ENCODE data around the gene CDRT4.
"Not testable (repeated sequence)": the region's sequence is repeated elsewhere in the genome, so short reads cannot be mapped to it uniquely, and the experiment has no call there.

Gene CDRT4

DNA sequence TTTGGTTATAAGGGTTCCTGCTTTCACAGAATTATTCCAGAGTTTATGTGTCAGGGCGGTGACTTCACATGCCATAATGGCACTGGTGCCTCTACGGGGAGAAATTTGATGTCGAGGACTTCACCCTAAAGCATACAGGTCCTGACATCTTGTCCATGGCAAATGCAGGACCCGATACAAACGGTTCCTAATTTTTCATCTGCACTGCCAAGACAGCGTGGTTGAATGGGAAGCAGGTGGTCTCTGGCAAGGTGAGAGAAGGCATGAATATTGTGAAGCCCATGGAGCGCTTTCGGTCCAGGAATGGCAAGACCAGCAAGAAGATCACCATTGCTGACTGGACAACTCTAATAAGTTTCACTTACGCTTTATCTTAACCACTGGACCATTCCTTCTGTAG is 39.6 kb upstream of the CDRT4 start:
- Histone ChIP-seq H3K9me3 (ENCODE audit: control insufficient read depth, insufficient read depth, low read depth, low read length) (no peaks in the 10 kb centered on the region), H3K36me3 (ENCODE audit: control insufficient read depth, insufficient read depth, low read length) (peaks cover 29% of the 10 kb centered on the region), H3K4me3 (ENCODE audit: low read depth, low read length) (no peak overlapping the region), H3K9ac (ENCODE audit: low read length) (no peak overlapping the region), H3K27me3 (ENCODE audit: control insufficient read depth, insufficient read depth, low read length) (no peaks in the 10 kb centered on the region), H3K27ac (ENCODE audit: low read depth, low read length) (no peak overlapping the region), H3K4me1 (ENCODE audit: control insufficient read depth, insufficient read depth, low read length) (peaks cover 7% of the 10 kb centered on the region)

DNA sequence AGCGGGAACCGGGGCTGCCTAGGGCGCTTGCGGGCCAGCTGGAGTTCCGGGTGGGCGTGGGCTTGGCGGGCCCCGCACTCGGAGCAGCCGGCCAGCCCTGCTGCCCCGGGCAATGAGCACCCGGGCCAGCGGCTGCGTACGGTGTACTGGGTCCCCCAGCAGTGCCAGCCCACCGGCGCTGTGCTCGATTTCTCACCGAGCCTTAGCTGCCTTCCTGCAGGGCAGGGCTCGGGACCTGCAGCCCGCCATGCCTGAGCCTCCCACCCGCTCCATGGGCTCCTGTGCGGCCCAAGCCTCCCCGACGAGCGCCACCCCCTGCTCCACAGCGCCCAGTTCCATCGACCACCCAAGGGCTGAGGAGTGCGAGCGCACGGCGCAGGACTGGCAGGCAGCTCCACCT is 38.3 kb upstream of the CDRT4 start:
- H3K27me3 ChIP-seq (ENCODE audit: control insufficient read depth, insufficient read depth, low read length); H3K4me3 ChIP-seq (ENCODE audit: low read depth, low read length); H3K9ac ChIP-seq (ENCODE audit: low read length); H3K4me1 ChIP-seq (ENCODE audit: control insufficient read depth, insufficient read depth, low read length); H3K27ac ChIP-seq (ENCODE audit: low read depth, low read length); H3K9me3 ChIP-seq (ENCODE audit: control insufficient read depth, insufficient read depth, low read depth, low read length): not testable (repeated sequence)
- H3K36me3 ChIP-seq (ENCODE audit: control insufficient read depth, insufficient read depth, low read length), result peaks cover 31% of the 10 kb centered on the region

- Histone ChIP-seq H3K9me3 (ENCODE audit: control insufficient read depth, insufficient read depth, low read depth, low read length) (no peaks in the 10 kb centered on the region), H3K27me3 (ENCODE audit: control insufficient read depth, insufficient read depth, low read length) (no peaks in the 10 kb centered on the region), H3K4me3 (ENCODE audit: low read depth, low read length) (no peak overlapping the region), H3K4me1 (ENCODE audit: control insufficient read depth, insufficient read depth, low read length) (peaks cover 9% of the 10 kb centered on the region), H3K27ac (ENCODE audit: low read depth, low read length) (no peak overlapping the region), H3K36me3 (ENCODE audit: control insufficient read depth, insufficient read depth, low read length) (peaks cover 31% of the 10 kb centered on the region), H3K9ac (ENCODE audit: low read length) (no peak overlapping the region)
Measured at GRCh38 chr17:15503731-15504130, 36.3 kb upstream of the CDRT4 start.

DNA sequence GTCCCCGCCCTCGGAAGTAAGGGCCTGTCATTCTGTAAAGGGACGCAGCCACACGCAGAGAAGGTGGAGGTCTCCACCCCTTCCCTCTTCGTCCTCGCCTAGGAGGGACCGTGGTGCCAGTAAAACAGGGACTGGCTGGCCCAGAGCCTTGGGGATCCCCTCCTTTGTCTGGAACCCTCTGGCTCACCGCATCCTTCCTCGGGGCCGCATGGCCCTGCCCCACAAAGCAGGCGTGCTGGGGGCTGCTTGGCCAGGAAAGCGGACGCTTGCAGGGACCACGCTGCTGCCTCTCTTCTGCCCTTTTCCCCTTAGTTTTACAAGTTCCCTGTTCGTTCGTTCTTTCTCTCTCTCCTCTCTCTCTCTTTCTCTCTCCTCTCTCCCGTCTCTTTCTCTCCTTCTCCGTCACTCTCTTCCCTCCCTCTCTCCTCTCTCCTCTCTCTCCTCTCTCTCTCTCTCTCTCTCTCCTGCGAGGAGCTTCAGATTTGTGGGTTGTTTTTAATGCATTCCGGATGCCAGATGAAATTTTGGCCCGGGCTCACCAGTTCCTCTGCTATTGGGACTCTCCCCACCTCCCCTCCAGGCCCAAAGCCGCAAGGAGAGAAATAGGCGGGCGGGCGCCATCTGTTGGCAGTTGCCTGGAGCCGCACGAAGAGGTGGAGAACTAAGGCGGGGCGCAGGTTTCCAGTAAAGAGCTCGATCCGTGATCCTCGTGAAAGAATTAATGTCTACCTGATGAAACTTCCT is 35.1 kb upstream of the CDRT4 start:
- H3K27ac ChIP-seq (ENCODE audit: low read depth, low read length), result no peak overlapping the region
- H3K4me3 ChIP-seq (ENCODE audit: low read depth, low read length), result peak overlapping the region; percentile 40
- no peaks in the 10 kb centered on the region for H3K27me3 ChIP-seq (ENCODE audit: control insufficient read depth, insufficient read depth, low read length)
- H3K9ac ChIP-seq (ENCODE audit: low read length), result peak overlapping the region; percentile 60
- peaks cover 26% of the 10 kb centered on the region for H3K36me3 ChIP-seq (ENCODE audit: control insufficient read depth, insufficient read depth, low read length)
- H3K9me3 ChIP-seq (ENCODE audit: control insufficient read depth, insufficient read depth, low read depth, low read length), result no peaks in the 10 kb centered on the region
- H3K4me1 ChIP-seq (ENCODE audit: control insufficient read depth, insufficient read depth, low read length), result peaks cover 9% of the 10 kb centered on the region

- Histone ChIP-seq H3K4me1 (ENCODE audit: control insufficient read depth, insufficient read depth, low read length) (peaks cover 9% of the 10 kb centered on the region), H3K27me3 (ENCODE audit: control insufficient read depth, insufficient read depth, low read length) (no peaks in the 10 kb centered on the region), H3K4me3 (ENCODE audit: low read depth, low read length) (no peak overlapping the region), H3K36me3 (ENCODE audit: control insufficient read depth, insufficient read depth, low read length) (peaks cover 22% of the 10 kb centered on the region), H3K9me3 (ENCODE audit: control insufficient read depth, insufficient read depth, low read depth, low read length) (no peaks in the 10 kb centered on the region), H3K27ac (ENCODE audit: low read depth, low read length) (no peak overlapping the region), H3K9ac (ENCODE audit: low read length) (no peak overlapping the region)
Measured at GRCh38 chr17:15501793-15502192, 34.4 kb upstream of the CDRT4 start.

DNA sequence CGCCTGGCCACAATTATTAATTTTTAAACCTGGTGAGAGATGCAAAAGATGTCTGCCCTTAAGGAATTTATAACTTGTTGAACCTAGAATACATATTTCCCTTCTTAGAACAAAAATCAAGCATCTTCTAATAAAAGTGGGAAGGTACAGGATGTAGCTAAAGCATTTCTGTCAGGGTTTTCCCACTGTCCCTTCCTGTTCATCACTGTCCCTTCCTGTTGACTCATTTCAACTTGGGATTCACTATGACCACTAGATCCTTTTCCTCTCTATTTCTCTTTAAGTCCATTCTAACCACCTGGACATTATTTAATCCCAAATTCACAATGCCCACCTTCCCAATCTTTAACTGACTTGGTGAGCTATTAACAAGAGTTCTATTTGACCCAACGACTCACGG is 33.9 kb upstream of the CDRT4 start:
- Histone ChIP-seq H3K27me3 (ENCODE audit: control insufficient read depth, insufficient read depth, low read length) (no peaks in the 10 kb centered on the region), H3K9me3 (ENCODE audit: control insufficient read depth, insufficient read depth, low read depth, low read length) (no peaks in the 10 kb centered on the region), H3K4me3 (ENCODE audit: low read depth, low read length) (no peak overlapping the region), H3K27ac (ENCODE audit: low read depth, low read length) (no peak overlapping the region), H3K36me3 (ENCODE audit: control insufficient read depth, insufficient read depth, low read length) (peaks cover 24% of the 10 kb centered on the region; the same call in 1 of the 2 replicates), H3K4me1 (ENCODE audit: control insufficient read depth, insufficient read depth, low read length) (peaks cover 9% of the 10 kb centered on the region), H3K9ac (ENCODE audit: low read length) (no peak overlapping the region)

DNA sequence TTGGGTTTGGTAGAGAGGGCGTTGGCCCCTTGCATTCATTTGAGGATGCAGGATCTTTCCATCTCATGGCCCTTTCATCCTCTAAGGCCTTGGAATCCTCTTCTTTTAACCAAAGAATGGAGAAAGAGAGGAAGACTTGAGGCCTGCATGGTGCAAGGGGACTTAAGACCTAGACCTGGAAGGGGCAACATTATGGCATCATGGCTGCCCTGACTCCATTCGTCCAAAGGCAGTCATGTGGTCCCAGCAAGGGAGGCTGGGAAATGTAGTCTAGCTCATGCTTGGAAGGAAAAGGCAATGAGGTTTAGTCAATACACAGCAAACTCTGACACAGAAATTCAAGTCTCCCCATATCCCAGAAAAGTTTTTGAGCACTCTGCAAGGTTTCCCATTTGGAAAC is 30.7 kb upstream of the CDRT4 start:
- H3K36me3 ChIP-seq (ENCODE audit: control insufficient read depth, insufficient read depth, low read length), result peaks cover 31% of the 10 kb centered on the region; the same call in 1 of the 2 replicates
- no peak overlapping the region for H3K27ac ChIP-seq (ENCODE audit: low read depth, low read length)
- H3K4me3 ChIP-seq (ENCODE audit: low read depth, low read length), result no peak overlapping the region
- H3K27me3 ChIP-seq (ENCODE audit: control insufficient read depth, insufficient read depth, low read length), result no peaks in the 10 kb centered on the region
- no peaks in the 10 kb centered on the region for H3K9me3 ChIP-seq (ENCODE audit: control insufficient read depth, insufficient read depth, low read depth, low read length)
- peaks cover 12% of the 10 kb centered on the region for H3K4me1 ChIP-seq (ENCODE audit: control insufficient read depth, insufficient read depth, low read length)
- no peak overlapping the region for H3K9ac ChIP-seq (ENCODE audit: low read length)

DNA sequence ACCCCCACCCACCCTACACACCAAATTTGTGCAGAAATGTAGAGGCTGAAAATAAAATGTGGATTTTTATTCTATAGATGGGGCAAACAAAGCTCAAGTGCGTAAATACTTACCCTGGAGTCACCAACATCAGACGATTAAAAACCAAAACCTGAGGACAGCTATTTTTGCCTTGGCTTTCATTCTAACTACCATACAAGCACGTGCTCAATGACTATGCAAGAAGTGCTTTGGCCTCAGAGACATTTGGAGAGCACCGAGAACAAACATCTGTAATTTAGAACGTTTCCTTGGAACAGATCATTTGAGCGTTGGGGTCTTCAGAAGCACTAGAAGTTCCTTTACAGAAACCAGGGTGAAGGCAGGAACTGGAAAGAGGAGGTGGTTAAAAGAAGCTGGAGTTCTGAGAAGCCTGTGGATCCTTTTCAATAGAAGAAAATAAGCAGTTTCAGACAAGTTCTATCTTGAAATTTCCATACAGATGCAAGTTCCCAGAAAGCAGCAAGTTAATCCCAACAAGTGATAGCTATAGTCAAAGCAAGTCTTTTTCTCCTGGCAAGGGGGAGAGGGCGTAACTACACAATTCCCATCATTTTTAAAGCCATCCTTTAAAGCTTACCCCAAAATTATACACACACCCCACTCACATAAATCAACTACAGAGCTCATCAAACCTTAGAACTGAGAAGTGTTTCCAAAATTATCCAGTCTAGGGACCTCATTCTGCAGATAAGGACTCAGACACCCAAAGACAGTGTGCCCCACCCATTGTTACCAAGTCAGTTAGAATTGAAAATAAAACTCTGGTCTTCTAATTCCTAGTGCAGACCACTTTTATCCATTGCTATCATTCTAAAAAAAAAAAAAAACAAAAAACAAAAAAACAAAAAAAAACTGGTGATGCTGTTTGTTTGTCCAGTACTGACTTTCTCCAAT is 29.6 kb upstream of the CDRT4 start:
- no peak overlapping the region for H3K9ac ChIP-seq (ENCODE audit: low read length)
- H3K9me3 ChIP-seq (ENCODE audit: control insufficient read depth, insufficient read depth, low read depth, low read length), result no peaks in the 10 kb centered on the region
- no peak overlapping the region for H3K4me3 ChIP-seq (ENCODE audit: low read depth, low read length)
- no peaks in the 10 kb centered on the region for H3K27me3 ChIP-seq (ENCODE audit: control insufficient read depth, insufficient read depth, low read length)
- H3K27ac ChIP-seq (ENCODE audit: low read depth, low read length), result no peak overlapping the region
- peaks cover 14% of the 10 kb centered on the region for H3K4me1 ChIP-seq (ENCODE audit: control insufficient read depth, insufficient read depth, low read length)
- peaks cover 28% of the 10 kb centered on the region; the same call in 1 of the 2 replicates for H3K36me3 ChIP-seq (ENCODE audit: control insufficient read depth, insufficient read depth, low read length)

DNA sequence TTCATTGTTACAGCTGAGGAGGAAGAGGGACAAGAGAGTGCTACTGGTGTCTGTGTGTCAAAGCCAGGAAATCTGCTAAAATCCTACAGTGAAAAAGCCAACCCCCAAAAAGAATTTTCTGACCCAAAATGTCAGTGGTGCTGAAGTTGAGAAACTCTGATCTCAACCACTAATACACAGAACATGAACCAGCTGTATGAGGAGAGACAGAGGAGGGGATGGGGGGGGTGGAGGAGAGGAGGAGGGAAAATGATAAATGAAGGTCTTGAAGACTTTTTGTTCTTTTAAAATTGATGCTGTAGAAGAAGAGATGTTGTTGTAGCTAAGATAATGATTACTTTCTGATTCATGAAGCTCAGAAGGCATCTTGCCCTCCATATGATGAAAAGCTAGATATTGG is 27.4 kb upstream of the CDRT4 start:
- Histone ChIP-seq H3K27ac (ENCODE audit: low read depth, low read length) (no peak overlapping the region), H3K9me3 (ENCODE audit: control insufficient read depth, insufficient read depth, low read depth, low read length) (no peaks in the 10 kb centered on the region), H3K27me3 (ENCODE audit: control insufficient read depth, insufficient read depth, low read length) (no peaks in the 10 kb centered on the region), H3K36me3 (ENCODE audit: control insufficient read depth, insufficient read depth, low read length) (peaks cover 20% of the 10 kb centered on the region), H3K4me3 (ENCODE audit: low read depth, low read length) (no peak overlapping the region), H3K4me1 (ENCODE audit: control insufficient read depth, insufficient read depth, low read length) (peaks cover 32% of the 10 kb centered on the region), H3K9ac (ENCODE audit: low read length) (no peak overlapping the region)

GRCh38 chr17:15493693-15494035 is 26.2 kb upstream of the CDRT4 start:
- H3K9ac ChIP-seq (ENCODE audit: low read length), result no peak overlapping the region
- H3K9me3 ChIP-seq (ENCODE audit: control insufficient read depth, insufficient read depth, low read depth, low read length), result no peaks in the 10 kb centered on the region
- H3K4me1 ChIP-seq (ENCODE audit: control insufficient read depth, insufficient read depth, low read length), result peaks cover 32% of the 10 kb centered on the region
- no peak overlapping the region for H3K4me3 ChIP-seq (ENCODE audit: low read depth, low read length)
- no peaks in the 10 kb centered on the region for H3K27me3 ChIP-seq (ENCODE audit: control insufficient read depth, insufficient read depth, low read length)
- H3K36me3 ChIP-seq (ENCODE audit: control insufficient read depth, insufficient read depth, low read length), result peaks cover 18% of the 10 kb centered on the region
- no peak overlapping the region for H3K27ac ChIP-seq (ENCODE audit: low read depth, low read length)
